H9 (cell line): Measurements from ENCODE around the gene PYHIN1. TPM values are rescaled to one million over a fixed set of nuclear protein-coding genes. Genes with fewer than 3 reads are reported as not detected.

Experiments used
- DNase-seq: peaks from one replicate; pipeline ENCODE4 v3.0.0-alpha.2; 2017
- H2AFZ ChIP-seq: one replicate; pipeline ENCODE4 v1.6.1; 2013; ENCODE audit warnings: mild to moderate bottlenecking, low read length, control low read depth, moderate library complexity
- H2AK5ac ChIP-seq: 2 replicates; pipeline ENCODE4 v1.6.1; 2013; ENCODE audit warnings: low read length, control low read depth, mixed read lengths; ENCODE audit not compliant: insufficient read length
- H2BK120ac ChIP-seq: one replicate; pipeline ENCODE4 v1.6.1; 2013; ENCODE audit warnings: low read depth, mild to moderate bottlenecking, low read length, control low read depth, inconsistent platforms; ENCODE audit not compliant: poor library complexity, severe bottlenecking
- H2BK12ac ChIP-seq: 2 replicates; pipeline ENCODE4 v1.6.1; 2013; ENCODE audit warnings: low read length, control low read depth, mixed read lengths, low read depth; ENCODE audit not compliant: insufficient read length
- H2BK15ac ChIP-seq: 2 replicates; pipeline ENCODE4 v1.6.1; 2013; ENCODE audit warnings: low read depth, low read length, control low read depth
- H2BK20ac ChIP-seq: one replicate; pipeline ENCODE4 v1.6.1; 2013; ENCODE audit warnings: low read depth, mild to moderate bottlenecking, low read length, control low read depth, inconsistent platforms; ENCODE audit not compliant: poor library complexity, severe bottlenecking
- H2BK5ac ChIP-seq: 2 replicates; pipeline ENCODE4 v1.6.1; 2013; ENCODE audit warnings: low read length, control low read depth, mixed read lengths; ENCODE audit not compliant: insufficient read length
- H3K14ac ChIP-seq: 2 replicates; pipeline ENCODE4 v1.6.1; 2013; ENCODE audit warnings: low read length, control low read depth; ENCODE audit not compliant: insufficient read depth
- H3K18ac ChIP-seq: 2 replicates; pipeline ENCODE4 v1.6.1; 2013; ENCODE audit warnings: low read depth, mild to moderate bottlenecking, mixed read lengths, low read length, control low read depth; ENCODE audit not compliant: insufficient read length
- H3K23ac ChIP-seq: 2 replicates; pipeline ENCODE4 v1.6.1; 2013; ENCODE audit warnings: low read length, control low read depth, mixed read lengths, low read depth; ENCODE audit not compliant: insufficient read length
- H3K23me2 ChIP-seq: 2 replicates; pipeline ENCODE4 v1.6.1; 2013; ENCODE audit warnings: low read depth, mild to moderate bottlenecking, mixed read lengths, low read length, control low read depth; ENCODE audit not compliant: insufficient read length, poor library complexity, severe bottlenecking
- H3K27ac ChIP-seq: 2 replicates; pipeline ENCODE4 v1.5.1; 2013; ENCODE audit warnings: low read length, control low read depth, mixed read lengths, low read depth; ENCODE audit not compliant: insufficient read length
- H3K27me3 ChIP-seq: 2 replicates; pipeline ENCODE4 v1.6.1; 2013; ENCODE audit warnings: low read length, control low read depth, inconsistent platforms; ENCODE audit not compliant: insufficient read depth
- H3K4ac ChIP-seq: 2 replicates; pipeline ENCODE4 v1.6.1; 2013; ENCODE audit warnings: low read depth, mild to moderate bottlenecking, control low read depth, inconsistent platforms, low read length, moderate library complexity
- H3K4me1 ChIP-seq: 2 replicates; pipeline ENCODE4 v1.6.1; 2013; ENCODE audit warnings: low read length, control low read depth, inconsistent platforms; ENCODE audit not compliant: insufficient read depth
- H3K4me2 ChIP-seq: 2 replicates; pipeline ENCODE4 v1.6.1; 2013; ENCODE audit warnings: low read length, control low read depth, mixed read lengths; ENCODE audit not compliant: insufficient read length, insufficient read depth
- H3K56ac ChIP-seq: 2 replicates; pipeline ENCODE4 v1.6.1; 2013; ENCODE audit warnings: low read depth, mild to moderate bottlenecking, mixed read lengths, low read length, control low read depth; ENCODE audit not compliant: insufficient read length
- H3K79me1 ChIP-seq: 2 replicates; pipeline ENCODE4 v1.6.1; 2013; ENCODE audit warnings: low read depth, mild to moderate bottlenecking, moderate library complexity, low read length, control low read depth, inconsistent platforms; ENCODE audit not compliant: insufficient read depth, poor library complexity, severe bottlenecking
- H3K79me2 ChIP-seq: 2 replicates; pipeline ENCODE4 v1.6.1; 2013; ENCODE audit warnings: low read length, control low read depth, inconsistent platforms; ENCODE audit not compliant: insufficient read depth
- H3K9ac ChIP-seq: 2 replicates; pipeline ENCODE4 v1.6.1; 2013; ENCODE audit warnings: low read length, control low read depth, mixed read lengths; ENCODE audit not compliant: insufficient read length; ENCODE audit errors: extremely low read depth
- H3K9me3 ChIP-seq: one replicate; pipeline ENCODE4 v1.6.1; 2013; ENCODE audit warnings: low read depth, low read length, inconsistent platforms; ENCODE audit not compliant: control insufficient read depth
- H3T11ph ChIP-seq: one replicate; pipeline ENCODE4 v1.6.1; 2013; ENCODE audit warnings: mild to moderate bottlenecking, low read length, control low read depth, inconsistent platforms
- H4K20me1 ChIP-seq: one replicate; pipeline ENCODE4 v1.6.1; 2013; ENCODE audit not compliant: control insufficient read depth, insufficient read length, insufficient read depth
- H4K5ac ChIP-seq: 2 replicates; pipeline ENCODE4 v1.6.1; 2013; ENCODE audit warnings: low read depth, mild to moderate bottlenecking, mixed read lengths, low read length, control low read depth; ENCODE audit not compliant: insufficient read length
- H4K8ac ChIP-seq: replicated peaks from 2 replicates; pipeline ENCODE4 v1.6.1; 2013; ENCODE audit warnings: low read length, control low read depth, mixed read lengths, low read depth; ENCODE audit not compliant: insufficient read length
- H4K91ac ChIP-seq: 2 replicates; pipeline ENCODE4 v1.6.1; 2013; ENCODE audit warnings: low read depth, mild to moderate bottlenecking, moderate library complexity, mixed read lengths, low read length, control low read depth; ENCODE audit not compliant: insufficient read length
- H3K27ac Mint-ChIP-seq, 3 experiments: 2 replicates in 2 of 3; 3 replicates in 1 of 3; pipeline ENCODE4 v1.8.0; 2020 to 2021; ENCODE audit warnings: mixed read lengths in 3 of 3, mild to moderate bottlenecking in 1 of 3, moderate library complexity in 1 of 3
- H3K27me3 Mint-ChIP-seq: 2 replicates; pipeline ENCODE4 v1.8.0; 2021; ENCODE audit warnings: low read depth, mild to moderate bottlenecking, moderate library complexity, mixed read lengths
- H3K36me3 Mint-ChIP-seq, 3 experiments: 2 replicates in 2 of 3; 3 replicates in 1 of 3; pipeline ENCODE4 v1.8.0; 2020 to 2021; ENCODE audit warnings: low read depth in 3 of 3, mixed read lengths in 3 of 3; ENCODE audit not compliant: insufficient read depth in 1 of 3
- H3K4me1 Mint-ChIP-seq, 2 experiments: 2 replicates each; pipeline ENCODE4 v1.8.0; 2020; ENCODE audit warnings: mixed read lengths in 2 of 2
- H3K4me3 Mint-ChIP-seq, 2 experiments: 2 replicates in 1 of 2; 3 replicates in 1 of 2; pipeline ENCODE4 v1.8.0; 2020 to 2021; ENCODE audit warnings: mild to moderate bottlenecking in 2 of 2, mixed read lengths in 2 of 2, moderate library complexity in 1 of 2
- H3K9me3 Mint-ChIP-seq, 2 experiments: 2 replicates in 1 of 2; 3 replicates in 1 of 2; pipeline ENCODE4 v1.8.0; 2020; ENCODE audit warnings: mild to moderate bottlenecking in 2 of 2, mixed read lengths in 2 of 2, moderate library complexity in 1 of 2
- CTCF ChIP-seq: fragments of 200-600 bp; sonication (generic); conservative IDR thresholded peaks from 3 replicates; pipeline ENCODE4 v1.8.0; 2021; ENCODE audit warnings: antibody characterized with exemption, mild to moderate bottlenecking
- WGBS: extraction: QIAGEN DNeasy Blood & Tissue Kit; methylation state at CpG from one replicate; pipeline ENCODE4 v1.1.7; 2013; ENCODE audit warnings: missing lambda C conversion rate, low lambda C conversion rate, mixed read lengths; ENCODE audit not compliant: insufficient read length; ENCODE audit errors: extremely low coverage; 5-methylcytosine and 5-hydroxymethylcytosine counted together
- total RNA-seq: library from RNA; stranded (reverse); gene quantifications from 2 replicates; pipeline ENCODE4 v1.2.1, GENCODE V29; 2021

PYHIN1 gene
- total RNA-seq, 1 experiment from 2014 or later = not detected

- Mint-ChIP-seq H3K4me3 (no peak overlapping the region), H3K9me3 (peaks cover 0 to 4% of the 10 kb centered on the region in 2 experiments; a peak in 2 of 5 replicates), H3K27ac (no peak overlapping the region), H3K36me3 (no peaks in the 10 kb centered on the region), H3K27me3 (no peaks in the 10 kb centered on the region; the same call in 1 of the 2 replicates), H3K4me1 (no peaks in the 10 kb centered on the region)
- Histone ChIP-seq H3K56ac (no peak overlapping the region), H4K5ac (no peak overlapping the region), H3K4me1 (no peaks in the 10 kb centered on the region), H3K79me1 (no peaks in the 10 kb centered on the region), H3K9me3 (no peaks in the 10 kb centered on the region), H3K18ac (no peak overlapping the region), H3K23me2 (no peaks in the 10 kb centered on the region), H2BK15ac (no peak overlapping the region), H3K4ac (no peak overlapping the region), H4K91ac (no peak overlapping the region), H2AFZ (no peak overlapping the region), H3K23ac (no peak overlapping the region), H4K8ac (no peak overlapping the region), H3T11ph (no peak overlapping the region), H2BK12ac (no peak overlapping the region), H2AK5ac (no peak overlapping the region), H3K27ac (no peak overlapping the region), H4K20me1 (no peaks in the 10 kb centered on the region), H3K14ac (no peak overlapping the region), H2BK120ac (no peak overlapping the region), H3K4me2 (no peak overlapping the region), H2BK20ac (no peak overlapping the region), H2BK5ac (no peak overlapping the region), H3K79me2 (no peaks in the 10 kb centered on the region), H3K9ac (no peak overlapping the region), H3K27me3 (no peaks in the 10 kb centered on the region)
- WGBS = no CpG with 5 or more reads among the region's 5 CpGs
- no peak for DNase-seq
- TF ChIP-seq CTCF = peak; percentile 45; the same call in 2 of the 3 replicates
These were observed 31.6 kb downstream of the PYHIN1 start for GRCh38 chr1:158962983-158963382.
